MM.1S (cell line): ENCODE measurements around the gene SNRNP70.

Experiments
- CTCF ChIP-seq: fragments of 300-600 bp; sonication (generic); IDR thresholded peaks from 2 replicates; pipeline ENCODE4 v1.5.1; 2016; ENCODE audit warnings: antibody characterized with exemption, low read length, mixed read lengths
- EZH2 ChIP-seq: fragments of 300-600 bp; sonication (generic); optimal IDR thresholded peaks from 2 replicates; pipeline ENCODE3; 2017; ENCODE audit warnings: low read depth, mild to moderate bottlenecking, antibody characterized with exemption, low read length, mixed read lengths
- EZH2phosphoT487 ChIP-seq: fragments of 300-600 bp; sonication (generic); IDR thresholded peaks from 2 replicates; pipeline ENCODE4 v1.6.1; 2018; ENCODE audit warnings: antibody characterized with exemption, low read length

- peak; percentile 89 for TF ChIP-seq CTCF
- no peak for TF ChIP-seq EZH2
- TF ChIP-seq EZH2phosphoT487: no peak
These were observed 60.5 kb downstream of the SNRNP70 start for GRCh38 chr19:49145573-49146407.
